GM12878 (cell line): ENCODE results near the gene MT1H. TPM values are rescaled to one million over a fixed set of nuclear protein-coding genes. Genes with fewer than 3 reads are reported as not detected.

ENCODE experiments used
- ATF7 ChIP-seq: fragments of 450-650 bp; IDR thresholded peaks from 2 replicates; pipeline ENCODE4 v1.6.1; 2016; ENCODE audit warnings: low read depth, mild to moderate bottlenecking
- BCL11A ChIP-seq: IDR thresholded peaks from 2 replicates; pipeline ENCODE4 v1.6.1; 2011; ENCODE audit warnings: low read depth, low read length
- BHLHE40 ChIP-seq, 2 experiments: fragments of 450-650 bp in 1 of 2; IDR thresholded peaks; 2 replicates each; pipeline ENCODE4 v1.6.1; 2011 to 2017; ENCODE audit warnings: low read depth in 2 of 2, borderline replicate concordance in 1 of 2, improper control_type of control experiment in 1 of 2, low read length in 1 of 2, mild to moderate bottlenecking in 1 of 2
- CBFB ChIP-seq: IDR thresholded peaks from 2 replicates; pipeline ENCODE4 v1.6.1; 2016; ENCODE audit warnings: antibody characterized with exemption, low read depth
- CEBPB ChIP-seq, 2 experiments: fragments of 150-350 bp in 1 of 2; IDR thresholded peaks; 2 replicates each; pipeline ENCODE4 v1.6.1; 2012 to 2014; ENCODE audit warnings: low read depth in 2 of 2, low read length in 2 of 2, borderline replicate concordance in 1 of 2, inconsistent platforms in 1 of 2
- CHD4 ChIP-seq: fragments of 200-600 bp; sonication (generic); IDR thresholded peaks from 2 replicates; pipeline ENCODE4 v1.6.1; 2016; ENCODE audit warnings: mild to moderate bottlenecking
- CREB1 ChIP-seq: IDR thresholded peaks from 2 replicates; pipeline ENCODE4 v1.6.1; 2012; ENCODE audit warnings: low read depth, mild to moderate bottlenecking, inconsistent platforms
- IKZF1 ChIP-seq: fragments of 450-650 bp; conservative IDR thresholded peaks from 2 replicates; pipeline ENCODE4 v1.6.1; 2017; ENCODE audit warnings: antibody characterized with exemption, mild to moderate bottlenecking
- IKZF2 ChIP-seq, 2 experiments: fragments of 450-650 bp; IDR thresholded peaks; 2 replicates each; pipeline ENCODE4 v1.6.1; 2017; ENCODE audit warnings: mild to moderate bottlenecking in 2 of 2, moderate library complexity in 2 of 2
- KAT2A ChIP-seq: conservative IDR thresholded peaks from 2 replicates; pipeline ENCODE4 v1.6.1; 2011; ENCODE audit warnings: low read depth, low read length; ENCODE audit not compliant: control insufficient read depth
- KDM1A ChIP-seq: fragments of 200-600 bp; sonication (generic); IDR thresholded peaks from 2 replicates; pipeline ENCODE4 v1.6.1; 2016; ENCODE audit warnings: borderline replicate concordance
- MEF2B ChIP-seq: fragments of 450-650 bp; IDR thresholded peaks from 2 replicates; pipeline ENCODE4 v1.6.1; 2018; ENCODE audit warnings: mild to moderate bottlenecking, moderate library complexity; ENCODE audit not compliant: partially characterized antibody, poor library complexity, severe bottlenecking
- NR2C1 ChIP-seq: fragments of 450-650 bp; IDR thresholded peaks from 2 replicates; pipeline ENCODE4 v1.6.1; 2017; ENCODE audit warnings: antibody characterized with exemption, mild to moderate bottlenecking, moderate library complexity
- NR2C2 ChIP-seq: IDR thresholded peaks from 2 replicates; pipeline ENCODE4 v1.6.1; 2011; ENCODE audit warnings: borderline replicate concordance, low read depth; ENCODE audit not compliant: control insufficient read depth, insufficient read length
- POLR2A ChIP-seq: IDR thresholded peaks from 2 replicates; pipeline ENCODE4 v1.6.1; 2011; ENCODE audit warnings: low read depth, mild to moderate bottlenecking, low read length
- RAD51 ChIP-seq: fragments of 450-650 bp; IDR thresholded peaks from 2 replicates; pipeline ENCODE4 v1.6.1; 2016; ENCODE audit warnings: moderate library complexity, mild to moderate bottlenecking, inconsistent platforms
- RB1 ChIP-seq: fragments of 450-650 bp; formaldehyde crosslinking; IDR thresholded peaks from 2 replicates; pipeline ENCODE4 v1.6.1; 2017; ENCODE audit warnings: mild to moderate bottlenecking, borderline replicate concordance
- SP1 ChIP-seq: IDR thresholded peaks from one replicate; pipeline ENCODE4 v1.6.1; 2011; ENCODE audit warnings: low read depth, low read length
- SPI1 ChIP-seq: IDR thresholded peaks from 2 replicates; pipeline ENCODE4 v1.6.1; 2011; ENCODE audit warnings: low read depth, mild to moderate bottlenecking, low read length, moderate library complexity, borderline replicate concordance; ENCODE audit not compliant: insufficient read depth
- SRF ChIP-seq, 2 experiments: IDR thresholded peaks; 2 replicates each; pipeline ENCODE4 v1.6.1; 2011; ENCODE audit warnings: low read depth in 2 of 2, low read length in 2 of 2, mild to moderate bottlenecking in 1 of 2, moderate library complexity in 1 of 2
- SUPT20H ChIP-seq: IDR thresholded peaks from 2 replicates; pipeline ENCODE4 v1.6.1; 2011; ENCODE audit warnings: low read depth, mild to moderate bottlenecking, low read length, moderate library complexity, borderline replicate concordance; ENCODE audit not compliant: control insufficient read depth
- YBX1 ChIP-seq: fragments of 450-650 bp; IDR thresholded peaks from 2 replicates; pipeline ENCODE4 v1.6.1; 2016; ENCODE audit warnings: antibody characterized with exemption
- ZNF217 ChIP-seq: fragments of 450-650 bp; IDR thresholded peaks from 2 replicates; pipeline ENCODE4 v1.6.1; 2017; ENCODE audit warnings: antibody characterized with exemption, mild to moderate bottlenecking
- ZNF24 ChIP-seq: fragments of 450-650 bp; IDR thresholded peaks from 2 replicates; pipeline ENCODE4 v1.6.1; 2017; ENCODE audit warnings: antibody characterized with exemption, mild to moderate bottlenecking
- ZNF384 ChIP-seq: IDR thresholded peaks from 2 replicates; pipeline ENCODE4 v1.6.1; 2012; ENCODE audit warnings: low read depth, mild to moderate bottlenecking, low read length, improper control_type of control experiment, borderline replicate concordance
- ZSCAN29 ChIP-seq: fragments of 450-650 bp; IDR thresholded peaks from 2 replicates; pipeline ENCODE4 v1.6.1; 2017; ENCODE audit warnings: mild to moderate bottlenecking, moderate library complexity
- polyA plus RNA-seq, 11 experiments: library from polyadenylated mRNA; depleted of rRNA in 4 of 11; unstranded in 6 of 11; stranded (reverse) in 5 of 11; fragments of >200 nt; fragmentation: Nextera tagmentation in 4 of 11; fragmentation: Illumina TruSeq in 1 of 11; extraction: Ambion mirVana in 4 of 11; extraction: Trizol in 1 of 11; gene quantifications; 1 replicate in 1 of 11; 2 replicates in 10 of 11; pipeline versions ENCODE4 v1.2.1 to v1.2.3, GENCODE V29; 2011 to 2016; ENCODE audit warnings: inconsistent platforms in 2 of 11, missing spikeins in 2 of 11, low read depth in 1 of 11
- total RNA-seq, 4 experiments: library from RNA; depleted of rRNA in 3 of 4; stranded (reverse); fragments of >200 nt in 3 of 4; fragmentation: Illumina TruSeq in 1 of 4; extraction: Trizol in 1 of 4; gene quantifications; 2 replicates each; pipeline versions ENCODE4 v1.2.1 to v1.2.3, GENCODE V29; 2013 to 2021
- TF ChIP-seq, protein P1 (sequence below): fragments of 450-650 bp; IDR thresholded peaks from 2 replicates; pipeline ENCODE4 v1.6.1; 2018; ENCODE audit warnings: mild to moderate bottlenecking, low read depth, moderate library complexity; ENCODE audit not compliant: partially characterized antibody

MT1H gene
- total and polyA plus RNA-seq, 10 of the 15 experiments (the other 5 are each of a cell fraction or from before 2014, with no cell fraction given) = 0.40 to 6.0 (median 1.1) TPM; not detected in 2

DNA sequence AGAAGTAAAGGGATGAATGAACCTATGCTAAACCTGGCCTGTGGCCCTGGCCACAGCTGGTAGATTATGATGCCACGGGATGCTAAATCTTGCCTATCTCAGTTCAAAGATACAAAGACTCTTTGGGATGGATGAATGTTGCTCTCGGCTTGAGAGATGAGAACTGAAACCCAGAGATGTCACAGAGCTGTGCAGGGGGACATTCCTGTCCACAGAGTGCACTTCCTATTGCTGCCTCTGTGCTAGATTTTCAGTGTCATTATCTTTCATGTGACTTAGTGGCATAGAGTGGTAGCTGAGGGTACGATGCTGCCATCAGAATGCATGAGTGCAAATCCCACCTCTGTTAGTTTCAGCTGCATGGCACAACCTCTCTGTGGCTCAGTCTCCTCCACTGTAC lies 39.5 kb upstream of the MT1H start (continued):
- TF ChIP-seq SP1 (no peak), ZNF24 (no peak), SRF (IDR thresholded peaks at IDR 0.05; ENCODE audit: low read depth in 2 of 2, low read length in 2 of 2) (no peak), ZSCAN29 (no peak), KDM1A (no peak), CEBPB (IDR thresholded peaks at IDR 0.05; ENCODE audit: borderline replicate concordance in 1 of 2, low read depth in 2 of 2, low read length in 2 of 2) (no peak), SUPT20H (no peak), RAD51 (no peak), RB1 (0 out of 2 replicates have a peak, but pooled peaks have one; percentile 34), ATF7 (0 out of 2 replicates have a peak, but pooled peaks have one; percentile 37), KAT2A (no peak), YBX1 (no peak), ZNF217 (no peak), MEF2B (peak; percentile 14), CHD4 (no peak), NR2C1 (no peak), IKZF2 (IDR thresholded peaks at IDR 0.05) (peak in 1 of 2 experiments; percentile 16; a peak in 2 of 4 replicates), CBFB (no peak), ZNF384 (no peak), BCL11A (no peak), NR2C2 (no peak), BHLHE40 (IDR thresholded peaks at IDR 0.05; ENCODE audit: borderline replicate concordance in 1 of 2, low read depth in 2 of 2, low read length in 1 of 2) (peak; percentile 21 to 53; a peak in 2 of 4 replicates), CREB1 (0 out of 2 replicates have a peak, but pooled peaks have one; percentile 23), IKZF1 (no peak; the same call in 1 of the 2 replicates), POLR2A (no peak), SPI1 (peak; percentile 90)
- TF ChIP-seq, protein P1, sequence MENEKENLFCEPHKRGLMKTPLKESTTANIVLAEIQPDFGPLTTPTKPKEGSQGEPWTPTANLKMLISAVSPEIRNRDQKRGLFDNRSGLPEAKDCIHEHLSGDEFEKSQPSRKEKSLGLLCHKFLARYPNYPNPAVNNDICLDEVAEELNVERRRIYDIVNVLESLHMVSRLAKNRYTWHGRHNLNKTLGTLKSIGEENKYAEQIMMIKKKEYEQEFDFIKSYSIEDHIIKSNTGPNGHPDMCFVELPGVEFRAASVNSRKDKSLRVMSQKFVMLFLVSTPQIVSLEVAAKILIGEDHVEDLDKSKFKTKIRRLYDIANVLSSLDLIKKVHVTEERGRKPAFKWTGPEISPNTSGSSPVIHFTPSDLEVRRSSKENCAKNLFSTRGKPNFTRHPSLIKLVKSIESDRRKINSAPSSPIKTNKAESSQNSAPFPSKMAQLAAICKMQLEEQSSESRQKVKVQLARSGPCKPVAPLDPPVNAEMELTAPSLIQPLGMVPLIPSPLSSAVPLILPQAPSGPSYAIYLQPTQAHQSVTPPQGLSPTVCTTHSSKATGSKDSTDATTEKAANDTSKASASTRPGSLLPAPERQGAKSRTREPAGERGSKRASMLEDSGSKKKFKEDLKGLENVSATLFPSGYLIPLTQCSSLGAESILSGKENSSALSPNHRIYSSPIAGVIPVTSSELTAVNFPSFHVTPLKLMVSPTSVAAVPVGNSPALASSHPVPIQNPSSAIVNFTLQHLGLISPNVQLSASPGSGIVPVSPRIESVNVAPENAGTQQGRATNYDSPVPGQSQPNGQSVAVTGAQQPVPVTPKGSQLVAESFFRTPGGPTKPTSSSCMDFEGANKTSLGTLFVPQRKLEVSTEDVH = no peak
